T follicular helper cell (primary cell): ENCODE measurements around the gene DCLK2.

Experiments
- DNase-seq: peaks from one replicate; pipeline ENCODE4 v3.0.0-alpha.2; 2020; ENCODE audit warnings: low read depth

The DCLK2 gene

GRCh38 chr4:150240011-150240410 lies 161.8 kb downstream of the DCLK2 start:
- DNase-seq, result no peak

- no peak for DNase-seq
These were observed 164.7 kb downstream of the DCLK2 start for GRCh38 chr4:150242820-150243458.

- DNase-seq, result no peak
These were observed 165.7 kb downstream of the DCLK2 start for GRCh38 chr4:150243932-150244331.

- no peak for DNase-seq
These were observed 166.4 kb downstream of the DCLK2 start for GRCh38 chr4:150244600-150244999.

- no peak for DNase-seq
These were observed 168.9 kb downstream of the DCLK2 start for GRCh38 chr4:150247184-150247583.

- DNase-seq, result no peak
These were observed 169.9 kb downstream of the DCLK2 start for GRCh38 chr4:150248181-150248580.

GRCh38 chr4:150250293-150250997 lies 172.2 kb downstream of the DCLK2 start:
- DNase-seq, result no peak

GRCh38 chr4:150250998-150251651 lies 172.9 kb downstream of the DCLK2 start:
- no peak for DNase-seq

- no peak for DNase-seq
These were observed 173.5 kb downstream of the DCLK2 start for GRCh38 chr4:150251752-150252190.

- no peak for DNase-seq
These were observed 174.1 kb downstream of the DCLK2 start for GRCh38 chr4:150252306-150252705.

- no peak for DNase-seq
These were observed 174.5 kb downstream of the DCLK2 start for GRCh38 chr4:150252741-150253140.

GRCh38 chr4:150253416-150253815 lies 175.2 kb downstream of the DCLK2 start:
- DNase-seq, result no peak

GRCh38 chr4:150253965-150254630 lies 175.9 kb downstream of the DCLK2 start:
- DNase-seq, result no peak

GRCh38 chr4:150255610-150256224 lies 177.5 kb downstream of the DCLK2 start:
- no peak for DNase-seq

- no peak for DNase-seq
These were observed 178.0 kb downstream of the DCLK2 start for GRCh38 chr4:150256225-150256620.

- no peak for DNase-seq
These were observed 178.8 kb downstream of the DCLK2 start for GRCh38 chr4:150256841-150257730.

GRCh38 chr4:150258569-150258968 lies 180.3 kb downstream of the DCLK2 start:
- DNase-seq, result no peak

- no peak for DNase-seq
These were observed 181.8 kb downstream of the DCLK2 start for GRCh38 chr4:150259861-150260567.

- DNase-seq, result no peak
These were observed 183.3 kb downstream of the DCLK2 start for GRCh38 chr4:150261571-150261970.

GRCh38 chr4:150262611-150263010 lies 184.4 kb downstream of the DCLK2 start:
- DNase-seq, result no peak
